ENCODE measurements around the gene SYDE1.

Gene SYDE1

DNA sequence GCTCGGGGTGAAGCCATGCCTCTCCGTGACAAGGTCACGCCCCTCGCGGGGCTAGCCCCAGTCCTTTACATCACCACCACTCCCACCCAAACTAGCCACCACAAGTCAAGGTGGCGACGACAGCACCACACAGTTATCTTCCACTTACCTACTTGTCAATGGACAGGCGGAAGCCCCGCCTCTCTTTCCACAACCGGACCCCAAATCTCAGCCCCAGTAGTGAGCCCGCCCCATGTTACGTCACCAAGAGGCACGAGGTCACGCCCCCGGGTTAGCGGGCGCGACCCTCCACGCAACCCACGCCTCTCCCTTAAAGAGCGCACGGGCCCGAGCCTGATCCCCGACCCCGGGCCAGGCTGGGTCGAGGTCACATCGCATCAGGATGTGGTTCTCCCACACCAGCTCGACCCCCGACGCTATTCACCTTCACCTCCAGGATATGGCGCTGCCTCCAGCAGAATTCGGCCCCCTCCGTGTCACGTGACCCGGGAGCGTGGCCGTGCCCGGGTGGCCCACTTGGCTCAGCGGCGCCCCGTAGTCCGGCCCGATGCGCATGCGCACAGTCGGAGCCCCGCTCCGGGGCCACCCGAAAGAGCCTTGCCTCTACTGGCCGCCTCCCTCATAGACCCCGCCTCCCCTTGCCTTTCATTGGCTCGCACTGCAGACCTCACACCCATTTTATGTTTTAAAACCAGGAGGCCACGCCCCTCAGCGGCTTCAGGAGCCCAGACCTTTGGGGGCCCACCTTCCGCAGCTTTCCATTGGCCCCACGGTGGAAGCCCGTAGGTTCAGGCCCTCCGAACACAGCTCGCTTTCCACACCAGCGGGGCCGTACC lies 18.2 kb downstream of the SYDE1 start:
- peak; percentile 98 to 99 for DNase-seq

DNA sequence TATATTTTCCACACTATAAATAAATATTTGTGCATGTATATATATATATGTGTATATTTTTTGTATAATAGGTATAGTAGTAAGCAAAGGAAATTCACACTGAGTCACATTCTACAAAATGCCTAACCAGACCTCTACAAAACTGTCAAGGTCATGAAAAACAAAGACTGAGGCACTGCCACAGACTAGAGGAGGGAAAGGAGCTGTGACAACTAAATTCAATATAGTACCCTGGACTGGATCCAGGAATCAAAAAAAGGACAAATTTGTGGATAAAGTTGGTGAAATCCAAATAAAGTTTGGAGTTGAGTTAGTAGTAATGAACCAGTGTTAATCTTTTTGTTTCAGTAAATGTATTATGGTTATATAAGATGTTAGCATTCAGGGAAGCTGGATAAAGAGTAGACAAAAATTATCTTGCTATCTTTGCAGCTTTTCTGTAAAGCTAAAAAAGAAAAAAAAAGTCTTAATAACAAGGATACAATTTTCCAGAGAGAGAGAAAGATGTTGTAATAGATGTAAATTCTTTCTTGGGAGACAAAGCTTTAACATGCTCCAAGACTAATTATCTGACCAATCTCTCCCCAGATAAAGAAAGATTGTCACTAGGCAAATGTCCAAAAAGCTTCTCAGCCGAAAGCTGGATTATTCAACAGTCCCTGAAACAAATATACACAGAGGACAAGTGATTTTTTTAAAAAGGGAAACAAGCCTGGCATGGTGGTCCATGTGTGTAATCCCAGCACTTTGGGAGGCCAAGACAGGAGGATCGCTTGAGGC lies 19.1 kb downstream of the SYDE1 start:
- DNase-seq: no peak

DNA sequence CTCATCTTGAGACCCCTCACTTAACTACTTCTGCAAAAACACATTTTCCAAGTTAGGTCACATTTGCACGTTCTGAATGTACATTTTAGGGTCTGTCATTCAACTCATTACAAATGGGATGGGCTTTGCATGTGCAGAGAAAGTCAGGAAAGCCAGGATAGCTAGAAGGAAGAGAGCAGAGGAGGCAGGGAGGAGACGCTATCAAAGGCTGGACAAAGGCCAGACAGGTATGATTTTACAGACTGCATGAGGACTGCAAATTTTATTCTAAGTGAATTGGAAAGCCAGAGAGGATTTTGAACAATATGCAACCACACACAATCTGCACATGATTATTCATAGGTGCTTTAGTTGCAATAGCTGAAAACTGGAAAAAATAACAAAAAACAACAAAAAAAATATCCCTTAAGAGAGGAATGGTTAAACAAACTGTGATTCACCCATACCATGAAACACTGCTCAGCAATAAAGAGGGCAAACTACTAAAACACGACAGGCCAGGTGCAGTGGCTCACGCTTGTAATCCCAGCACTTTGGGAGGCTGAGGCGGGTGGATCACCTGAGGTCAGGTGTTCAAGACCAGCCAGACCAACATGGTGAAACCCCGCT lies 21.1 kb downstream of the SYDE1 start:
- DNase-seq: no peak

DNA sequence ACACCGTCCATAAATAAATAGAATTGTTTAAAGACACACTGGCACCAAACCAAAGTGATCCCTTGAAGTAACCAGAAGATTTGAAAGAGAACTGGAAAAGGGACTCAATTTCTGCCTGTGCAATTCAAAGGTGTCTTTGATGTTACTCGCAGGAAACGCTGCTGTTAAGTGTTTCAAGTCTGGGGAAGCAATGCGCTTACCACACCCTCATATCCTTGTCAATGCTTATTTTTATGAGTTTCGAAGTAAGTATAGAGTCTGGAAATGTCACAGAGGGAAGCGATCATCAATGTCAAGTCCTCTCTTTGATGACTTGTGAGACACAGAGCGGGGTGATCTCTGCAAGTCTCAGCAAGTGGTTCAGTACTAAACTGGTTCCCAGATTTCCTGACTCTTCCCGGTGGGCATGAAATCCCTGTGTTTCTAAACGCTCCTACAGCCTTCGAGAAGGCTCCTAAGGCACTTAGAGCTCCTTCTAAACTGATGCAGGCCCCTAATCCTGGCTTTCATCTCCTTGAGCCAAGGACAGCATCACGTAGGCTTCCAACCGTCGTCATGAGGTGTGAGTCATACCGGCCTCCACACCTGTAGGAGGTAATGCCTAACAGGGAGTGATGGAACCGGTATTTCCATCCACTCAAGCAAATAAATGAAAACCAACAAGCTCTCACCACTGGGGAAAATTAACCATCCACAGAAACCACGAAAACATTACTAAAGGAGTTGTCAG lies 22.8 kb downstream of the SYDE1 start:
- peak in 1 of 2 donors; percentile 41 for DNase-seq

DNA sequence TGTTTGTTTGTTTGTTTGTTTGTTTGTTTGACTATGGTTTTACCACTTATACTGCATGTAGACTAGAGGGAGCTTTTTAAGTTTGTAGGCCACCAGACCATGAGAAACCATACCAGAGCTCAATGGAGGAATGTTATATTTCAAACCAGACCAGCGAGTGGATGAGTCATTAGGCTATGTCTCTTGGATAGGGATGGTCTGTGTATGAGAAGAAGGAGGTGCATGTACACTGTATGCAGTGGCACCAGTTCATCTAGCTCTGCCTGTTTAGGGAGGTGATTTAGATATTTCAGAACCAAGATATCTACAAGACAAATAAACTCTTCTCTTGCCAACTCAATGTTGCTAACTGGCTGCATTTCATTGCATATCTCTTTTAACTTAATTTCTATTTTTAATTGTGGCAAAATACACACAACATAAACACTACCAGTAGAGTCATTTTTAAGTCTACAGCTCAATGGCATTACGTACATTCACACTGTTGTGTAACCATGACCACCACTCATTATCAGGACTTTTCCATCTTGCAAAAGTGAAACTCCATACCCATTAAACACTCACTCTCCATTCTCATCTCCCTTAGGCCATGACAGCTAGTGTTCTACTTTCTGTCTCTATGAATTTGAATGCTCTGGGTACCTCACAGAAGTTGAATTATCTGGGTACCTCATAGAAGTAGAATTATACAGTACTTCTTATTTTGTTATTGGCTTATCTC lies 29.2 kb downstream of the SYDE1 start:
- no peak for DNase-seq

DNA sequence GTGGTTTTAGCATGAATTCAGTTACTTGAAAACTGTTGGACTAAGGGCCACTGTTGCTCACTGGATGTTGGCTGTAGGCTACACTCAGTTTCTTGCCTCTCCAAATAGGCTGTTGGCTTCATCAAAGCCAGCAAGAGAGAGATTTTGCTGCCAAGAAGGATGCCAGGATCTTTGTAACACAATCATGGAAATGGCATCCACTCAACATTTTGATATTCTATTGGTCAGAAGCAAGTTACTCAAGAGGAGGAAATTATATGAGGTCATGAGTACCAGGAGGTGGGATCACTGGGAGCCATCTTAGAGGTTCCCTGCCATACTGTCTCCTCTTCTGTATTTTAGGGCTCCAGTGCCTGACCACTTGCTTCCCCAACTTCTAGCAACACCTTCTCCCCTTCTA lies 30.6 kb downstream of the SYDE1 start:
- DNase-seq: no peak

DNA sequence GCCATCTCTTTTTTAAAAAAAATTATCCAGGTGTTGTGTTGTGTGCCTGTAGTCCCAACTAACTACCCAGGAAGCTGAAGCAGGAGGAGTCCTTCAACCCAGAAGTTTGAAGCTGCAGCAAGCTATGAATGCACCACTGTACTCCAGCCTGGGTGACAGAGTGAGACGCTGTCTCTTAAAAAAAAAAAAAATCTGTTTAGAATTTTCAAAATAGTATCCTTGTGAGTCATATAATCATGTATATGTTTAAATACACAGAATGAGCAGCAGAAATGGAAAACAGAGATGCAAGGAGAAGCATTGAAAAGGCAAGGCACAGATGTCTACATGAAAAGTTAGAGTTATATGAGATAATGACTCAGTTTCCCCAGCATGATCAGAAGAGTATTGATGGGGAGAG lies 31.2 kb downstream of the SYDE1 start:
- DNase-seq: no peak

DNA sequence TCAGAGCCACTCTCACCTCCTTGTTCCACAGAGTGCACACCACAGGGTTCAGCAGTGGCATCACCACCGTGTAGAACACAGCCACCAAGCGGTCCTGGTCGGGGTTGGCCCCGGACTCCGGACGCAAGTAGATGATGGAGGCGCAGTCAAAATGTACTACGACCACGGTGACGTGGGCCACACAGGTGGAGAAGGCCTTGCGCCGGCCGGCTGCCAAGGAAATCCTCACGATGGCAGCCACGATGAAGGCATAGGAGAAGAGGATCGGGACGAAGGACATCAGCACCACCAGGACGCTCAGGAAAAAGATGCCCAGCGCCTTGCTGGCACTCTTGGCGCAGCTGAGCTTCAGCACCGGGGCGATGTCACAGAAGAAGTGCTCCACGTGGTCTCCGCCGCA lies 33.9 kb downstream of the SYDE1 start:
- DNase-seq: no peak

DNA sequence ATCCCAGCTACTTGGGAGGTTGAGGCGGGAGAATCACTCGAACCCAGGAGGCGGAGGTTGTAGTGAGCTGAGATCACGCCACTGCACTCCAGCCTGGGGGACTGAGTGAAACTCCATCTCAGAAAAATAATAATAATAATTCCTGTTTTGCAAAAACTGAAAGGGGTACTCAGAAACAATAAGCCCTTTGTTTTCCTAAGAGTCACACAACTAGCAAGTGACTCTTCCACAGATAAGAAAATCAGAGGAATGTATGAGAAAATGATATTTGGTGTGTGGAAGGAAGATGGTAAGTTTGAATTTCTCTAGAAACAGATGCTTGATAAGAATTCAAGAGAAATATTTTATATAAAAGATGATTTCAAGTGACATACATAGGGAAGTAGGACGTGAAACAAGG lies 35.1 kb downstream of the SYDE1 start:
- no peak for DNase-seq

DNA sequence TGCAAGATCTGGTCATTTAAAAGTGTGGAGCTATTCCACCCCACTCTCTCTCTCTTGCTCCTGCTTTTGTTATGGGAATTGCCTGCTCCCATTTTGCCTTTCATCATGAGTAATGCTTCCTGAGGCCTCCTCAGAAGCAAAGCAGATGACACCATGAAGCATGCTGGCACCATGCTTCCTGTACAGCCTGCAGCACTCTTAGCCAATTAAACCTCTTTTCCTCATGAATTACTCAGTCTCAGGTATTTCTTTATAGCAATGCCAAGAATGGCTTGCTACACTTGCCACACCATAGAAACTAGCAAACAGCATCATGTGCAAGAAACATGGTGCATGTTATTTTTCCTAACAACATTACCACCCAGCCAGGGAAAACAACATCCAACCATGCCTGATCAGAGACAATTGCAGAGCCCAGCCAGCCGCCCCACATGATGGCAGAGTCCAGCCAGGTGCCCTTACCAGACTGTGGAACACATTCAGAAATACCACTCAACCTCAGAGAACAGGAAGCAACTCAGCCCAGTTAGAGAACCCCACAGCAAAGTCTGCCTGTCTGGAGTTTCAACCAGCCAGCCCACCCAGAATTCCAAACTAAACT lies 36.9 kb downstream of the SYDE1 start:
- DNase-seq: no peak

DNA sequence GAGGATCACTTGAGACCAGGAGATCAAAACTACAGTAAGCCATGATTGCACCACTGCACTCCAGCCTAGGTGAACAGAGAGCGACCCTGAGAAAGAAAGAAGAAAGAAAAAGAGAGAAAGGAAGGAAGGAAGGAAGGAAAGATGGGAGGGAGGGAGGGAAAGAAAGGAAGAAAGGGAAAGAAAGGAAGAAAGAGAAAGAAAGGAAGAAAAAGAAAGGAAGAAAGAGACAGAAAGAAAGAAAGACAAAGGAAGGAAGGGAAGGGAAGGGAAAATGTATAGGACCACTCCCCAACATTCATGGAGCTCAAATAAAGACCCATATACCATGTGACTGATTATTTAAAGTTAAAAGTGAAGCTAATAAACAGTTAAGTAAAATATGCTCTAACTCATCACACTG lies 39.9 kb downstream of the SYDE1 start:
- DNase-seq: no peak

DNA sequence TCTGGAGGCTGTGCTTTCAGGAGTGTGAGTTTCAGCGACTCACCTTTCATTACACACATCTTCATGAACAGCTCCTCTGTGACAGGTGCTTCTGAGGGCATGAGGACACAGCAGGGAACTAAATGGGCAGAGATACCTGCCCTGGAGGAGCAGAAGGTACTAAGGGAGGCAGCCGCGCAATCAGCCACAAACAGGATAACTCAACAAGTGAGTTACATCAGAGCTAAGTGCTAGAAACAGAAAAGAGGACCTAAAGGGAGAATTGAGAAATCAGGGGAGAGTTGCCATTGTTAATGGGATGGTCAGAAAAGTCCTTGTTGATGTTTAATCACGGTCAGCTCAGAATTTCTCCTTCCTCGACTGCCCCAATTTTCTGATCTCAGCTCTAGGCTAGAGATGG lies 42.5 kb downstream of the SYDE1 start:
- no peak for DNase-seq

DNA sequence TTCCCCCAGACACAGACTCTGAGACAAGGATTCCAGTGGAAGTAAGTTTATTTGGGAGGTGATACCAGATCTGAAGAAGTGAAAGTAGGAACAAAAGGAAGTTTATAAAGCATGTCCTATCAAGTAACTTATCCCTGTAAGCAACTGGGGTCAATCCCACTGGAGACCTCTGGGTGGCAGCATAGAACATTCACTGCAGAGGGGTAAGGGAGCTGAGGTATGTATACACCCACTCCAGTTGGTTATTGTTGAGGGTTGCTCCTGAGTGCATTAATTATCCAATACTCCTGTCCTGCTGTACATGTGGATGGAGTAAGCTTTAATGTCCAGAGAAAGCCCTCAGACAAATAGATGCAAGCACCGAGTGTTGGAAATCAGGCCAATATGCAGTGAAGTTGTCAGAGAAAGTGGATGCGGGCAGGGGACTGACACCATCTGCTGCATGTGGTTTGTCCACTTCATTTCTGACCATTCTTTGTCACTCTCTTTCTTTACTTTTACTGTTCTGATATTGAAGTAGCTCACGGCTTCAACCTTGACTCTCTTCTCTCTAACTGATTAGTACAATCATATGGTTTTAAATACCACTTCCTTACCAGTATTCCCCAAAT lies 46.9 kb downstream of the SYDE1 start:
- peak; percentile 25 to 33 for DNase-seq

DNA sequence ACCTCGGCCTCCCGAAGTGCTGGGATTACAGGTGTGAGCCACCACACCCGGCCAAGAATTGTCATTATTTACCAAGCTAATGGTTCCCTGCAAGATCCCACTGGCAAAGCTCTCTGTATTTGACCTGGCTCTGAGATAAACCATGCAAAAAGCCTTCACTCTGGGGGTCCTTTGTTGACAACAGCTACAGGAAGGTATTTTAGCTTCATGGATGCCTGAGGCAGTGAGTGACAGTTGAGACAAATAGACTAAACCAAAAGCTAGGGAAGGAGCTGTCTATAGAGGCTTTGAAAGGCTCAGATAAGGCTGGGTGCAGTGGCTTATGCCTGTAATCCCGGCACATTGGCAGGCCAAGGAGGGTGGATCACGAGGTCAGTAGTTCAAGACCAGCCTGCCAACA lies 48.1 kb downstream of the SYDE1 start:
- DNase-seq: no peak

DNA sequence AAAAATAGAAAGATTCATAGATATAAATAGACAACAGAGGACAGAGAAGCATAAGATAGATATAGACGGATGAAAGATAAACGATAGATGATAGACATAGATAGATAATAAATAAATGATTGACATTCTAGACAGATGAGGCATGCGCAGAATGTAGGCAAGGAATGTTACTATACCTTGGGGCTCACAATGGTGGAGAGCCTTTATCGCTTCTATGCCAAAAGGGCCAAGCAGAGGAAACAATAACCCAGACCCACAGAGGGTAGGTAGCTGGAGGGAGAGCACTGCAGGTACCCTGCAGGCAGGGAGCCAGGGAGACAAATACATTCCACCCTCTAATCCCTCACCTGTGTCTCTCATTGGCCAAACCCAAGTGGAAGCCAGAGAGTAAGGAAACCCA lies 49.2 kb downstream of the SYDE1 start:
- no peak for DNase-seq

DNA sequence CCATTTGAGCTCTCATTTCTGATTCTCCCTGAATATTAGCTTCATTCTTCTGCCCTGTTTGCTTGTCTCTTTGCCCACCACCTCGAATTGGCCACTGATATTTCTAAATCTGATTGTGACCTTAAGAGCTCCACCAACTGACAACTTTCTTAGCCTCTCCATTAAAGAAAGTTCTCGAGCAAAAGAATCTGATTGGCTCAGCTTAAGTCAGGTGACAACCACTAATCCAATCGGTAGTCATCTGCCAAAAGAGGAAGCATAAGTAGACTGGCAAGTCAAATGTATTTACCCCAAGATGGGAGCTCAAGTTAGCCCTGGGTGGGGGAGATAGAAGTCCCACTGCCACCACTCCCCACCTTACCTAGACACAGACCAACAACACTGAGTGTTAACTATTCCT lies 52.0 kb downstream of the SYDE1 start:
- no peak for DNase-seq

DNA sequence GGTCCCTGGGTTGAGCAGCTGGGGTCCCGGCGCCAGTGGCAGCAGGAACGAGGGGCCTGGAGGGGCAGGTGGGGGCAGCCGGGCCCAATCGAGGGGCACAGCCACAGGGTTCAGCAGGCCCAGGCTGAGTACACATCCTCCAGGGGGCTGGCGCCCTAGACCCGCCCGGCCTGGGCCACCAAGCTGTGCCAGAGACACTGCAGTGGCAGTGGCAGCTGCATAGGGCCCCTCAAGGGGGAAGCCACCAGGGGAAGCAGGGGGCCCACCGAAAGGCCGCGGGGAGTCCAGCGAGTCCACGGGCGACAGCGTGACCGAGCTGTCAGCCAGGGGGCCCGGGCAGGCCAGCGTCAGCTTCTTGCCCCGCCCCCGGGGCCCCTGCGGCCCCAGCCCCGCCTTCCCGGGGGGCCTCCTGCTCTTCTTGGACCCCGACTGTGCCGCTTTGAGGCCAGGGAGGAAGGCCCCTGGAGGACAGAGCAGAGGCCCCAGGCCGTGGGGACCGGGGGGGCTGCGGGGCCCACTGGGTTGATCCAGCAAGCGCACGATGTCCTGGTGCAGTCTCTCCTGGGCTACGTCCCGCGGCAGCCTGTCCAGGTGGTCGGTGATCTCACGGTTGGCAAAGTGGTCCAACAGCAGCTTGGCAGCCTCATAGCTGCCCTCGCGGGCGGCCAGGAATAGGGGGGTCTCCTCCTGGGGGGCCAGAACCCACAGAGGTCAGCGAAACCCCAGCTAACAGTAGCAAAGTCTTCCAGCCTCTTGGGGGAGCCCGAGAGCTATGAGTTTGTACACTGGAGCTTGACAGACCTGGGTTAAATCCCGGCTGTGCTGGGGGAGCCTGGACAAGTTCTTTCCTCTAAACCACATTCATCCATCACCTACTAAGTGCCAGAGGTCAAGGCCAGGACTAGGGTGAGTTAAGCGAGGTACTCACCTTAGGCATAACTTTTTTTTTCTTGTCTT lies 54.1 kb downstream of the SYDE1 start:
- peak in 1 of 2 donors; percentile 10 for DNase-seq

All from CD4-positive, alpha-beta T cell treated with Interleukin-4 for 1 hour (primary cell).